ENCODE results near the gene CSRNP3. TPM values are rescaled to one million over a fixed set of nuclear protein-coding genes. Genes with fewer than 3 reads are reported as not detected.

CSRNP3 gene
- total RNA-seq, 2 donors from 2014 or later, result not detected

Other genes with a start within 250 kb of the CSRNP3 start
- gene SCN2A, start 230.3 kb upstream of the CSRNP3 start, total RNA-seq, result not detected

All from natural killer cell treated with Interleukin-12 subunit alpha and Interleukin-12 subunit beta and Interleukin-15 and Interleukin-18, amount 100 ng/mL, for 72 hours (primary cell).